GM15510 (cell line): ENCODE results near the gene PSMD6.

ENCODE experiments used
- POLR2A ChIP-seq: IDR thresholded peaks from 3 replicates; pipeline ENCODE4 v1.6.1; 2011; ENCODE audit warnings: borderline replicate concordance; ENCODE audit not compliant: insufficient read length; ENCODE audit errors: extremely low read depth

The PSMD6 gene

GRCh38 chr3:64002233-64002632 lies 21.1 kb downstream of the PSMD6 start:
- no peak for TF ChIP-seq POLR2A

GRCh38 chr3:64000453-64001055 lies 22.7 kb downstream of the PSMD6 start:
- TF ChIP-seq POLR2A = no peak

GRCh38 chr3:63998852-63999754 lies 24.2 kb downstream of the PSMD6 start:
- no peak for TF ChIP-seq POLR2A

GRCh38 chr3:63995086-63995485 lies 28.2 kb downstream of the PSMD6 start:
- TF ChIP-seq POLR2A = no peak

GRCh38 chr3:63993653-63994079 lies 29.6 kb downstream of the PSMD6 start:
- TF ChIP-seq POLR2A = no peak

GRCh38 chr3:63992516-63993209 lies 30.6 kb downstream of the PSMD6 start:
- TF ChIP-seq POLR2A = no peak

- TF ChIP-seq POLR2A = no peak
Measured at GRCh38 chr3:63991666-63992065, 31.6 kb downstream of the PSMD6 start.

GRCh38 chr3:63990733-63991132 lies 32.6 kb downstream of the PSMD6 start:
- TF ChIP-seq POLR2A = no peak

- no peak for TF ChIP-seq POLR2A
Measured at GRCh38 chr3:63990204-63990603, 33.1 kb downstream of the PSMD6 start.

- TF ChIP-seq POLR2A = no peak
Measured at GRCh38 chr3:63988943-63989342, 34.4 kb downstream of the PSMD6 start.

GRCh38 chr3:63986831-63987230 lies 36.5 kb downstream of the PSMD6 start:
- TF ChIP-seq POLR2A = no peak

GRCh38 chr3:63986146-63986545 lies 37.1 kb downstream of the PSMD6 start:
- TF ChIP-seq POLR2A = no peak

GRCh38 chr3:63984391-63984790 lies 38.9 kb downstream of the PSMD6 start:
- no peak for TF ChIP-seq POLR2A

GRCh38 chr3:63981980-63982379 lies 41.3 kb downstream of the PSMD6 start:
- TF ChIP-seq POLR2A = no peak

- TF ChIP-seq POLR2A = no peak
Measured at GRCh38 chr3:63980830-63981498, 42.3 kb downstream of the PSMD6 start.
